TTC549 (cell line): ENCODE measurements around the gene KIF2C.
"Not testable (repeated sequence)": the region's sequence is repeated elsewhere in the genome, so short reads cannot be mapped to it uniquely, and the experiment has no call there.

Experiments
- FAIRE-seq: peaks from 2 replicates; lab custom pipeline; 2012; peaks lifted over from hg19 to GRCh38; lab: Jason Lieb, UNC

KIF2C gene

DNA sequence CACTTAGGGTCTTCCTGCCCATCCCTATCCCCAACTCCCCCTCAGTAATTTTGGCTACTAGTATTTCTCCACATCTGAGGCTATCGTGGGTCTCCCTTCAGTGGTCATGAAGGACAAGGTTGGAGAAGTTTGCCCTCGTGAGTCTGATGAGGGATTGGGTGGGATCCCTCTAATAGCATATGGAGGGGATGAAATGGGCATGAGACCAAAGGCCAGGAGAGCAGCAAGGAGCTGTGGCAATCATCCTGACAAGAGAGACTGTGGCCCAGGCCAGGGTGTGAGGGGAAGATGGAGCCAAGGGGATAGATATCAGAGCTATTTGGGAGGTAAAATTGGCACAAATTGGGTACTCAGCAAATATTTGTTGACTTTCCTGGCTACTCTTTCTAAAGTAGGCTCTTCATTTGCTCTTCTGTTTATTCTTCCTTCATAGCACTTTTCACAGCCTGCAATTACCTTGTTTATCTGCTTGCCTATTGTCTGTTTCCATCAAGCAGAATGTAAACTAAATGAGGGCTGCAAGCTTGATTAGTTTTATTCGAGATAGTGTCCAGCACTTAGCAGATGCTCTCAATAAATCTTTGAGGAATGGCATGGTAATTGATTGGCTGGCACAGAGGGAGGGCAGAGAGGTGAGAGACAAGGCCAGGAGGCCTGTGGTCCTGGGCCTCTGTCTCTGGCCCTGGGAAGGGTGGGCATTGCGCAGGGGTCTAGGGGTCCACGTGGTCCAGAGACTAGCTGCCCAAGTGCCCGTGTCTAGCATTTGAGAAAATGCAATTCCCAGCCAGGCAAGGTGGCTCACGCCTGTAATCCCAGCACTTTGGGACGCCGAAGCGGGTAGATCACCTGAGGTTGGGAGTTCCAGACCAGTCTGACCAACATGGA is 59.1 kb downstream of the KIF2C start:
- no peak for FAIRE-seq

DNA sequence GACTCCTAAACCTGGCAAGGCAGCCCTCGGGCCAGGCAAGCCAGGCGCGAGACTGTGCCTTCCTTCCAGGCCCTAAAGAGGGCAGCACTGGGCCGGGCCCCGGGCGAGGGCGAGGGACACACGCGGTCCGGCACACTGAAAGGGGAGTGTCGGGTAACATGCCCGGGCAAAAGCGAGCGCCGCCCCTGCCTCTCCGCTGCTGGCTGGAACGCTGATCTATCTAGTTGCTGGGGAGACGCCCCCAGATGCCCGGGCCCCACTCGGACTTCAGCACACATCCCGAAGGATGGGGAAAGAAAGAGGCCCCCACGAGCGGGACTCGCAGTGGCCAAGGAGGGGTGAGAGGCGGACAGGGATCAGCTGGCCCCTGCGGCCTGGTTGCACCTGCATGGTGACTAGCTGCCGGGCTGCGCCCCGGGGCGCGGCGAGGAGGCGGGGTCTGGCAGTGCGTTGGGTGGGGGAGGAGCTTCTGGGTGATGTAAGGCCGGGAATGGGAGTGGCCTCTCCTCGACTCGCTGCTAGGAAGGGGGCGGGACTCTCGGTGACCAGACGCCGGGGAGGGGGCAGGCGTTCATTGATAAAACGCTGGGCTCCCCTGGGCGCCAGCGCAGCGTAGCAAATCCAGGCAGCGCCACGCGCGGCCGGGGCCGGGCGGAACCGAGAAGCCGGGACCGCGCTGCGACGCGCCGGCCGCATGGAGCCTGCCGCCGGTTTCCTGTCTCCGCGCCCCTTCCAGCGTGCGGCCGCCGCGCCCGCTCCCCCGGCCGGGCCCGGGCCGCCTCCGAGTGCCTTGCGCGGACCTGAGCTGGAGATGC is 60.3 kb downstream of the KIF2C start, which contains the start of gene PLK3:
TSS of gene PLK3 (plus strand) at position 608 of the 815 bp plus-strand sequence. CDS start at position 695, 87 bp downstream.
- peak; percentile 85 for FAIRE-seq

DNA sequence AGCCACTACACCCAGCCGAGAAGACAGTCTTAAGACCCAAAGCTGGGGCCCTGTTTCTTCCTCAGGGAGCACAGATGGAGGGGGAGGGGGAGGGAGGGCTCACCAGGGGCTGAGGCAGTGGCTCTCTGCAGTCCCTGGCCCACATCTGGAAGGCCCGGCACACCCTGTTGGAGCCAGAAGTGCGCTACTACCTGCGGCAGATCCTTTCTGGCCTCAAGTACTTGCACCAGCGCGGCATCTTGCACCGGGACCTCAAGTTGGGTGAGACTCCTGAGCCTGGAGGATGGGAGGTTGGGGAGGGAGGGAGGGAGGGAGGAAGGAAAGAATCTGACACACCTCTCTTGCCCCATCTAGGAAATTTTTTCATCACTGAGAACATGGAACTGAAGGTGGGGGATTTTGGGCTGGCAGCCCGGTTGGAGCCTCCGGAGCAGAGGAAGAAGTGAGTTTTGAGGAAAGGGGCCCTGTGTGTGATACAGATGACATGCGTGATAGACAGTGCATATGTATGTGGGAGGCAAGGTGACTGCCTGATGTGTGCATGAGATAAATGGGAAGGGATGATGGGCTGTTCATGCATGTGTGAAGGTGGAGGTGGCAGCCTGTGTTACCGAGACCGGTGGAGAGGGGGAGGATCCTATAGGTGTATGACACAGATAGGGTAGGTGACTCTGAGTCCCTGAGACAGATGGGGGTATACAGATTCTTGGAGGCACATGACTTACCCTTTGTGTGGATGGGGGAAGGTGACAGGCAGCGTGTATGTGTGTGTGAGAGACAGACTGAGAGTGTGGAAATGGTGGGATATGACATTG is 62.1 kb downstream of the KIF2C start:
- no peak for FAIRE-seq

DNA sequence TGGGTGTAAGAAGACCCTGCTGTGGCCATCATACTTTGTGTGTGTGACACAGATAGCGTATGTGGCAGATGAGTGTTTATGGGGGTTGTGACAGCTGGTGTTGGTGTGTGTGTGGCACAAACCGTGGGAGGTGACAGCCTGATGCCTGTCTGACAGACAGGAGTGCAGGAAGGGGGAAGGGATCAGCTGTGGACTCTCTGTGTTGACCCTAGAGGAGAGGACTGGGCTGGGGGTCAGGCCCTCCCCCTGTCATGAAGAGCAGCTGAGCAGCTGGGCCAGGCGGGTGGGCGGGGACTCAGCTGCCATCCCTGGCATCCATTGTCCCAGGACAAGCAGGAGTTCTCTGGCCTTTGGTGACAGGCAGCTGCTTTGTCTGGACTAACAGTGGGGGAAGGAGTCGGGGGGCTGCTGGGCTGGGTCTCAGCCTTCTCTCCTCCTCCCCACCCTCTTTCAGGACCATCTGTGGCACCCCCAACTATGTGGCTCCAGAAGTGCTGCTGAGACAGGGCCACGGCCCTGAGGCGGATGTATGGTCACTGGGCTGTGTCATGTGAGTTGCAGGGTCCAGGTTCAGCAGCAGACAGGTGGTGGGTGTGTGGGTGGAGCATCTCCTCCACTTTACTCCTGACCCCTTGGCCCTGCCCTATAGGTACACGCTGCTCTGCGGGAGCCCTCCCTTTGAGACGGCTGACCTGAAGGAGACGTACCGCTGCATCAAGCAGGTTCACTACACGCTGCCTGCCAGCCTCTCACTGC is 62.8 kb downstream of the KIF2C start:
- no peak for FAIRE-seq

- FAIRE-seq, result no peak
Measured at GRCh38 chr1:44803062-44803311, 63.4 kb downstream of the KIF2C start.

DNA sequence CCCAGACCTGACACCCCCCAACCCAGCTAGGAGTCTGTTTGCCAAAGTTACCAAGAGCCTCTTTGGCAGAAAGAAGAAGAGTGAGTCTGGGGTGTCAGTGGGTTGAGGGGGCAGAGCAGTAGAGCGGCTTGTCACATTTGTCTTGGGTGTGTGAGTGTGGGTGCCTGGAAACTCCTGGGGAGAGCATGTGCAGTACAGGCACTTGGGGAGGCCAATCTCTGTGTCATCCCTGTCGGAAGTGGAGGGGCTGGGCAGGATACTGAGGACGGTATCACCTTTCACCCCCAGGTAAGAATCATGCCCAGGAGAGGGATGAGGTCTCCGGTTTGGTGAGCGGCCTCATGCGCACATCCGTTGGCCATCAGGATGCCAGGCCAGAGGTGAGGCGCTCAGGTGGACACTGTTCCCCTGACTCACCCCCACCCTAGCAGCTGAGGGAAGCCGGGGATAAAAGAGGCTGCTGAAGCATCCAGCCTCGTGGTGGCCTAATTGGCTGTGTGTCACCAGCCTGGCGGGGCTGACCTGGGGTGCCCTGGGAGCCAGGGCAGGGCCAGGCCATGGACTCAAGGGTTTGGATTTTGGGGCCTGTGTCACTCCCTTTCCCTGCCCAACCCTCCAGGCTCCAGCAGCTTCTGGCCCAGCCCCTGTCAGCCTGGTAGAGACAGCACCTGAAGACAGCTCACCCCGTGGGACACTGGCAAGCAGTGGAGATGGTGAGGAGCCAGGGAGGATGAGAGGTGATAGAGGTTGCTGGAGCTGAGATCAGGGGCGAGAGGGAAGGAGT is 63.9 kb downstream of the KIF2C start:
- FAIRE-seq, result no peak

DNA sequence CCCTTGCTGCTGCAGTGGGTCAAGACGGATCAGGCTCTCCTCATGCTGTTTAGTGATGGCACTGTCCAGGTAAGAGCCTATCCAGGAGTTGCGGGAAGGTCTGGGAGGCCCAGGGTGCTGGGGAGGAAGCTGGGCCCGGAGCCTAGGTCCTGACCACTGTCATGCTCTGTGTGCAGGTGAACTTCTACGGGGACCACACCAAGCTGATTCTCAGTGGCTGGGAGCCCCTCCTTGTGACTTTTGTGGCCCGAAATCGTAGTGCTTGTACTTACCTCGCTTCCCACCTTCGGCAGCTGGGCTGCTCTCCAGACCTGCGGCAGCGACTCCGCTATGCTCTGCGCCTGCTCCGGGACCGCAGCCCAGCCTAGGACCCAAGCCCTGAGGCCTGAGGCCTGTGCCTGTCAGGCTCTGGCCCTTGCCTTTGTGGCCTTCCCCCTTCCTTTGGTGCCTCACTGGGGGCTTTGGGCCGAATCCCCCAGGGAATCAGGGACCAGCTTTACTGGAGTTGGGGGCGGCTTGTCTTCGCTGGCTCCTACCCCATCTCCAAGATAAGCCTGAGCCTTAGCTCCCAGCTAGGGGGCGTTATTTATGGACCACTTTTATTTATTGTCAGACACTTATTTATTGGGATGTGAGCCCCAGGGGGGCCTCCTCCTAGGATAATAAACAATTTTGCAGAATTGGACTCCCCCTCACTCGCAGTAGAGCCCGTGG is 65.8 kb downstream of the KIF2C start:
- no peak for FAIRE-seq

DNA sequence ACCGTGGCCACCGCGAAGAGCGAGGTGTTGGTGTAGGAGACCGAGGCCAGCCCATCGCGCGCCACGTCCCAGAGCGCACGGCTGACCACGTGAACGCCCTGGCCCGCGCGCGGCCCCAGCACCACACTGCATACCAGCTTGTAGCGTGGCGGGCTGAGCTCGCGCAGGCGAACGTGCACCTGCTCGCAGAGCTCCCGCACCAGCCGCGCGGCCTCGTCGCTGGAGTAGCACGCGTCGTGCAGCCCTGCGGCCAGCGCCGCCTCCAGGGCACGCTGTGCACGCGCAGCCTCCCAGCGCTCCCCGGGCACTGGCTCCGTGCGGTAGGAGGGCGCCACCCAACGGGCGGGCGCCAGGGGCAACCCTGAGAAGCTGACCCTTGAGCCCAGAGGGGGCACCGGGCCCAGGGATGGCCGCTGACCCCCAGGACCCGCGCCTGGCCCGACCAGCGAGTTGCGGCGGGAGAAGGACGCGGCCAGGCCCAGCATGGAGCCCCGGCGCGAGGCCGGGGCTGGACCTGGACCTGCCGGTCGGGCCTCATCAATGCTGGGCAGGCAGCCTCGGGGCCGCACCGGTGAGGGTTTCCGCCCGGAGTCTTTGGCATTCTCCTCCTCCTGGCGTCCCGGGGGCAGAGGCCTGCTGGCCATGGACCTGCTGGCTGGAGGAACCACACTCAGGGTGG is 66.5 kb downstream of the KIF2C start:
- FAIRE-seq, result no peak

- no peak for FAIRE-seq
Measured at GRCh38 chr1:44806704-44807363, 67.2 kb downstream of the KIF2C start, which contains the start of gene DYNLT4. Gene DYNLT4 (minus strand): TSS chr1:44807351. CDS start chr1:44806668, 683 bp downstream.

DNA sequence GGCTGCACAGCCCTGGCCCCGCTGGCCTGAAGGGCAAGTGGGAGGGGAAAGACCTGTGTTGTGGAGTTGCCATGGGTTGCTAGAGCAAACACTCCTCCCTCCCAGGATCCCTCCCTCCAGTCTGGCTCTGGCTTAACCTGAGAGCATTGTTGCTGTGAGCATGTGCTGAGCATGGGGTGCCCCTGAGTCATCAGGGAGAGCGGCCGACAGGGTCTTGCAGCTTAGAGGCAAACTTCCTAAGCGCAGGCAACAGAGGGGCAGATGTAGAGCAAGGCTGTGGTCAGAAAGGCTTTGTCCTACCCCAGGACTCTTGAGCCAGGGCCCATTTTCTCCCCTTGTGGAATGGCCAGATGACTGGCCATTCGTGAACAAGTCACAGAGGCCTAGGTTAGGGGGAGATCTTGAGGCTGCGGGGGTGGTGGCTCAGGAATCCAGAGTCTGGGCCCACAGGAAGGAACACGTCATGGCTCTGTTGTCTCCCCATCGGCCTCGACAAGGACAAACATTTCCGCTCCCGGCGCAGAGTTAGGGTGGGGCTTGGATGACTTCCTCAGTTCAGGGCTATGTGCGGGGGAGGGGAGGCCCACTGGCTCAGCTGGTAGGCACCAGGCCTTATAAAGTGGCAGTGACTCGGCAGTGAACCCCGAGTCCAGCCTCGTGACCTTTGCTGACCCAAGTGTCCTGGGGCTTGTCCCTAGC is 67.9 kb downstream of the KIF2C start:
- no peak for FAIRE-seq

DNA sequence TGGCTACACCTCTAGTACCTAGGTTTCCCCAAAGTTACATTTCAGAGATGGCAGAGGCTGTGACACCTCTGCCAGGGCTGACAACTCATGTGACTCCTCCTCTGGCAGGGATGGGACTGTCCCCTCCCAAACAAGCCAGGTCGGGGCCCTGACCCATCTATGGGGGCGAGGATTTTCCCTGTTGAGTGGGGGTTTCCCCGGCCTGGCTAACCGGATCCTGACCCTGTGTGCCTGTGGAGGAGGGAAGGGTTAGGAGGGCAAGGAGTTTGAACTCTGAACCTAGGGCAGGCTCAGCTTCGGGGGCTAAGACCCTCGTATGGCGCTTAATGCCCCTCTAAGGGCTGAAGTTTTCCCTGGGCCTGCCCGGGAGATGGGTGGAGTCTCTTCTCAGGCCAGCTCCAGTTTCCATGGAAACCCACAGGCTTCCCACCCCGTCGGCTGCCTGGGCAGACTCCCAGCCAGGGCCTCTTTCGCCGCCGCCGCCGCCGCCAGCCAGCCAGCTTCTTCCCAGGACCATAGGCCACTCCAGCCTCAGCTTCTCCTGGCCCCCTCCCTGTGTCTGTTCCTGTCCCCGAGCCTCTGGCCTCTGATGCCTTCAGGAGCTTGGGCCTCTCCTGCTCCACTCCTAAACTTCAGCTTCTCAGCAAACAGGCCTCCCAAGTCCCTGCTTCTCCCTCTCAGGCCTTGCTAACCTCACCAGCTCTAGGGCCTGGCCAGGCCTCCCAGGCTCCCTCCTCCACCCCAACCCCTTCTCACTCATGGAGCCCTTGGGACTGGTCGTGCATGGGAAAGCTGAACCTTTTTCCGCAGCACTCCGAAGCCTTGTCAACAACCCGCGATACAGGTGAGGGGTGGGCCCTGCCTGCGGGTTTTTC is 68.7 kb downstream of the KIF2C start, which contains the start of gene BTBD19:
TSS of gene BTBD19 (plus strand) at position 461 of the 875 bp plus-strand sequence. CDS start at position 759, 298 bp downstream.
- FAIRE-seq, result no peak

DNA sequence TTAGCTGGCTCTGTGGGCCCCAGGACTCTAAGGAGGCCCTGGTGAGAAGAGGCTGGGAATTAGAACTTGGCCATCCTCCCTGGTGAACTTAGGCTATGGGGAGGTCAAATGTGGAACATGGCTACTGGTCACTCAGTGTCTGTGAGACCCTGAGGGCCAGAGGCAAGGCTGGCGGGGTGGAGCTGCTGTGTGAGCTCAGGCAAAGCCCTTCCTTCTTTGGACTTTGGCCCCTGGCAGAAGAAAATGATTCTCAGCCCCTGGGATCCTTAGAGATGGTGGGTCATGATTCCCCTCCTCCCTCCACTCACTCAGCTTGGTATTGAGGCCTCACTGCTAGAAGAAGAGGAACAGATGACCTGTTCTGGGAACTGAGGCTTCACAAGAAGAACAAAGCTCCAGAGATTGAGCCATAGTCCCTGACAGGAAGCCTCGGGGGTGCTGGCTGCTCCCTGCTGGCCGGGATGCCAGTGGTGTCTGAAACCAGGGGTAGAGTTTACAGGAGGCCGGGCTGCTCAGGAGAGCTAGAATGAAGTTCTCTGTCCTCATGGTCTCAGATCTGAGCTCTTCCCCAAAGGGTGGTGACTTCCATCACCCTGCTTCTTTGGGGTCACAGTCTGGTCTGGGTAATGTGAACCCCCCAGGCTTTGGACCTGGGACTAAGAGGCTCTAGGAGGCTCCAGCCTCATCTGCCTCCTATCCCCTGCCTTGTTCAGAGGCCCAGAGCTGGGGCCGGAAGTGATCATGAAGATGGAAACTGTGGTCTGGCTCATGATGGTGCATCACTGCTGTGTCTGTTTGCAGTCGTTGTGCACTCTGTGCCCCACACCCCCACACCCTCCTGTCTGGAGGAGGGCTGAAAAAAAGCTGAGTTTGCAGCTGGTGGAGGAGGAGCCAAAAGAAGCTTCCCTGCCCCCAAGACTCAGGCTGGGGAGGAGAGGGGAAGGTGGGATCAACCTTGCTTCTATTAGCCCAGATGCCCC is 69.6 kb downstream of the KIF2C start:
- no peak for FAIRE-seq

GRCh38 chr1:44810101-44810761 is 70.6 kb downstream of the KIF2C start:
- FAIRE-seq, result no peak

DNA sequence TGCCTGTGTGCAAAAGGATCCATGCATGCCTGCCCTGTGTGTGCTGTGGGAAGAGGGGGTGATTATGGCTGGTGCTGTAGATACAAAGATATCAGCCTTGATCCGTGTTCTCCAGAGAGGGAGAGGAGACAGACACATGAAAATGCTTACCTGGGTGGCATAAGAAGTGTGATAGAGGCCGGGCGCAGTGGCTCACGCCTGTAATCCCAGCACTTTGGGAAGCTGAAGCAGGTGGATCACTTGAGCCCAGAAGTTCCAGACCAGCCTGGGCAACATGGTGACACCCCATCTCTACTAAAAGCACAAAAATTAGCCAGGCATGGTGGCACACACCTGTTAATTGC is 71.1 kb downstream of the KIF2C start:
- not testable (repeated sequence) for FAIRE-seq

DNA sequence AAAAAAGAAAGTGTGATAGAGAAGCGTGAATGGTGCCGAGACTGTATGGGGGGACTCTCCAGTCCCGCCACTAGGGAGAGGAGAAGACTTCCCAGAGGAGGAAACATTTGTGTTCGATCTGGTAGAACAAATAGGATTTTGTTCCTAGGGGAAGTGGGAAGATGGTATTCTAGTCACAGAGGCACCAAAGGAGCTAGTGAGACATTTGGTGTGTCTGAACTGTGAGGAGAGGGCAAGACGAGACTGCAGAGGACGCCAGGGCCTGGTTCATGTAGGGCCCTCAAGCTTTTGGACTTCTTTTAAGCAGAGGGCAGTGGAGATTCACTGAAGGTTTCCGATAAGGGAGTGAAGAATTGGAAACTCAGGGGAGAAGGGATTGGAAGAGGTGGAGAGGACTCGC is 71.6 kb downstream of the KIF2C start:
- FAIRE-seq, result no peak
